RWPE2 (cell line): ENCODE results near the gene KDM4C.

Source experiments
- ATAC-seq: fragments of 200-7000 bp; cut with Tn5 transposase; 3 replicates; pipeline ENCODE4 v1.9.1; 2021; ENCODE audit warnings: low read depth
- DNase-seq: peaks from one replicate; pipeline ENCODE4 v3.0.0-alpha.2; 2020; ENCODE audit warnings: low spot score
- H3K27ac ChIP-seq: fragments of 450-650 bp; 2 replicates; pipeline ENCODE4 v1.5.1; 2017; ENCODE audit warnings: mild to moderate bottlenecking; ENCODE audit not compliant: poor library complexity, severe bottlenecking
- H3K27me3 ChIP-seq: fragments of 250-450 bp; sonication (Bioruptor Pico); 2 replicates; pipeline ENCODE4 v1.5.1; 2021; ENCODE audit warnings: mild to moderate bottlenecking, moderate library complexity; ENCODE audit not compliant: insufficient read depth, poor library complexity, severe bottlenecking
- H3K36me3 ChIP-seq: fragments of 250-450 bp; sonication (Bioruptor Pico); 2 replicates; pipeline ENCODE4 v1.5.1; 2020; ENCODE audit warnings: low read depth, mild to moderate bottlenecking, moderate library complexity
- H3K4me1 ChIP-seq: fragments of 250-450 bp; sonication (Bioruptor Pico); 2 replicates; pipeline ENCODE4 v1.5.1; 2021; ENCODE audit warnings: mild to moderate bottlenecking, moderate library complexity; ENCODE audit not compliant: insufficient read depth, poor library complexity, severe bottlenecking
- H3K4me3 ChIP-seq: fragments of 250-450 bp; sonication (Bioruptor Pico); 2 replicates; pipeline ENCODE4 v1.5.1; 2021; ENCODE audit warnings: mild to moderate bottlenecking, moderate library complexity; ENCODE audit not compliant: severe bottlenecking
- H3K9me3 ChIP-seq: fragments of 250-450 bp; sonication (Bioruptor Pico); 2 replicates; pipeline ENCODE4 v1.5.1; 2021; ENCODE audit warnings: mild to moderate bottlenecking, moderate library complexity; ENCODE audit not compliant: severe bottlenecking
- TF ChIP-seq, protein P1 (sequence below): fragments of 450-650 bp; IDR thresholded peaks from one replicate; pipeline ENCODE4 v1.5.1; 2017; ENCODE audit warnings: mild to moderate bottlenecking, moderate library complexity; ENCODE audit not compliant: poor library complexity, severe bottlenecking

The KDM4C gene

DNA sequence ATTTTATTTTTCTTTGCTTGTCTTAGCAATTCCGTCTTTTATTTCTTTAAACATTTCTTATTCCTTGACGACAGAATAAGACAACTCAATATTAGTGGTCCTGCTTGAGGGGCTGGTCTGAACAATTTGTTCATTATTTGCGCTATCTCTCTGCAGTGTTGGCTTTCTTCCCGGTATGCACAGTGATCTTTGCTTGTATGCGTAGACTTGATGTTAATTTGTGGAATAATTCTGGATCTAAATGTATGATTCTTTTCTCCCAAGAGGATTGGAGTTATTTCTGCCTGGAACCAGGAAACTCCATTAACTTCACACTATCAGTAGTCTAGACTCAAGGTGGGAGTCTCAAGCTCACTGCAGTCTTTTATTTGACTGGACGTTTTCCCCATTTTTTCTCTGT is 80.4 kb downstream of the KDM4C start:
- H3K36me3 ChIP-seq = no peaks in the 10 kb centered on the region

DNA sequence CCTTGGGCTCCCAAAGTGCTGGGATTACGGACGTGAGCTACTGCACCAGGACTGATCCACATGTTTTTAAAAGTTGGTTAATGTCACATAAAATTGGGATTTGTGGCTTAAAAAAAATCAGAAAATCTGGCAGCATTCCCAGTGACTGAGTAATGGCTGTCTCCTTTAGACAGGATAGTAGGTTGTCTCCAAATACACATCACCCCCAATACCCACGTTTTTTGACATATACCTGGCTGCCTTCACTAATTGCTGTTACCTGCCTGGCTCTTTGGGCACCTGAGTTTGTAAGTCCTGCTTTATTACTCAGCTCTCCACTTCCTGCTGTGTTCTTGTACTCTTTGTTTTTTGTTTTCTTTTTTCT is 84.8 kb downstream of the KDM4C start:
- no peaks in the 10 kb centered on the region for H3K36me3 ChIP-seq
- DNase-seq (no peak), ATAC-seq (peak; percentile 49; the same call in 2 of the 3 replicates)
- H3K27me3 ChIP-seq = no peaks in the 10 kb centered on the region
- peaks cover 3% of the 10 kb centered on the region for H3K4me1 ChIP-seq
- no peak overlapping the region for H3K27ac ChIP-seq
- TF ChIP-seq, protein P1, sequence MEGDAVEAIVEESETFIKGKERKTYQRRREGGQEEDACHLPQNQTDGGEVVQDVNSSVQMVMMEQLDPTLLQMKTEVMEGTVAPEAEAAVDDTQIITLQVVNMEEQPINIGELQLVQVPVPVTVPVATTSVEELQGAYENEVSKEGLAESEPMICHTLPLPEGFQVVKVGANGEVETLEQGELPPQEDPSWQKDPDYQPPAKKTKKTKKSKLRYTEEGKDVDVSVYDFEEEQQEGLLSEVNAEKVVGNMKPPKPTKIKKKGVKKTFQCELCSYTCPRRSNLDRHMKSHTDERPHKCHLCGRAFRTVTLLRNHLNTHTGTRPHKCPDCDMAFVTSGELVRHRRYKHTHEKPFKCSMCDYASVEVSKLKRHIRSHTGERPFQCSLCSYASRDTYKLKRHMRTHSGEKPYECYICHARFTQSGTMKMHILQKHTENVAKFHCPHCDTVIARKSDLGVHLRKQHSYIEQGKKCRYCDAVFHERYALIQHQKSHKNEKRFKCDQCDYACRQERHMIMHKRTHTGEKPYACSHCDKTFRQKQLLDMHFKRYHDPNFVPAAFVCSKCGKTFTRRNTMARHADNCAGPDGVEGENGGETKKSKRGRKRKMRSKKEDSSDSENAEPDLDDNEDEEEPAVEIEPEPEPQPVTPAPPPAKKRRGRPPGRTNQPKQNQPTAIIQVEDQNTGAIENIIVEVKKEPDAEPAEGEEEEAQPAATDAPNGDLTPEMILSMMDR = no peak
- no peaks in the 10 kb centered on the region for H3K9me3 ChIP-seq
- no peak overlapping the region for H3K4me3 ChIP-seq

More for the DNA sequence above, 80.4 kb downstream of the KDM4C start:
- no peaks in the 10 kb centered on the region for H3K27me3 ChIP-seq
- H3K27ac ChIP-seq = no peak overlapping the region
- no peak overlapping the region for H3K4me3 ChIP-seq
- no peaks in the 10 kb centered on the region for H3K9me3 ChIP-seq
- DNase-seq (no peak), ATAC-seq (no peak)
- TF ChIP-seq, protein P1 = no peak
- H3K4me1 ChIP-seq = peaks cover 3% of the 10 kb centered on the region

DNA sequence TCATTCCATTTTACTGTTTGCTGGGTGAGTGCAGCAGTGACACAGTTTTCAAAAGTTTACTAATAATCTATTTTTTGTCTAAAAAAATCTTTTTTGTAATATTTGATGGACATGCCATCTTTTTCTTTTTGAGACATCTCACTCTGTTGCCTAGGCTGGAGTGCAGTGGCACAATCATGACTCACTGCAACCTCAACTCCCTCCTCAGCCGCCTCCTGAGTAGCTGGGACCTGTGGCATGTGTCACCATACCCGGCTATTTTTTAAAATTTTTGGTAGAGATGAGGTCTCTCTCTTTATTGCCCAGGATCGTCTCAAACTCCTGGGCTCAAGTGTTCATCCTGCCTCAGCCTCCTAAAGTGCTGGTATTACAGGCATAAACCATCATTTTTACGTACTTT is 86.0 kb downstream of the KDM4C start:
- TF ChIP-seq, protein P1 = no peak
- DNase-seq (no peak), ATAC-seq (no peak)
- H3K4me1 ChIP-seq = peaks cover 3% of the 10 kb centered on the region
- no peaks in the 10 kb centered on the region for H3K27me3 ChIP-seq
- no peak overlapping the region for H3K4me3 ChIP-seq
- H3K36me3 ChIP-seq = no peaks in the 10 kb centered on the region
- H3K27ac ChIP-seq = no peak overlapping the region
- no peaks in the 10 kb centered on the region for H3K9me3 ChIP-seq

DNA sequence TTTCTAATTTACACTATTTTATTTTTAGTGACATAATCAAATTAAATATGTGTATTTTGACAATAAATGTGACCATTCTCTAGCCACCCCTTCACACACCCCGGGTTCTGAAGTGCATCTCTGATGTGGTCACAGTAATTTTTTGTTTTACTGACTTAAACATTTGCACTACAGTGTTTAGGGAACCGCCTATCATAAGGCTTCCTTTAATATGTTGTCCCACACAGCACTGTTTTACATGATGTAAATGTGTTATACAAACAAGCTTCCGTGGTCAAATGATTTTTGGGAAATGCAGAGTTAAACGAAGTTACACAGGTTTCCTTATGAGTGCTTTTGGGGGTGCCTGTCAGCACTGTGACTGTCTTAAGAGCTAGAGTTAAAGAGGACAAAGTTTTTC is 86.5 kb downstream of the KDM4C start:
- H3K4me3 ChIP-seq = no peak overlapping the region
- TF ChIP-seq, protein P1 = no peak
- no peak overlapping the region for H3K27ac ChIP-seq
- peaks cover 3% of the 10 kb centered on the region for H3K4me1 ChIP-seq
- DNase-seq (no peak), ATAC-seq (no peak)
- peaks cover 1% of the 10 kb centered on the region; the same call in 1 of the 2 replicates for H3K36me3 ChIP-seq
- no peaks in the 10 kb centered on the region for H3K9me3 ChIP-seq
- H3K27me3 ChIP-seq = no peaks in the 10 kb centered on the region

DNA sequence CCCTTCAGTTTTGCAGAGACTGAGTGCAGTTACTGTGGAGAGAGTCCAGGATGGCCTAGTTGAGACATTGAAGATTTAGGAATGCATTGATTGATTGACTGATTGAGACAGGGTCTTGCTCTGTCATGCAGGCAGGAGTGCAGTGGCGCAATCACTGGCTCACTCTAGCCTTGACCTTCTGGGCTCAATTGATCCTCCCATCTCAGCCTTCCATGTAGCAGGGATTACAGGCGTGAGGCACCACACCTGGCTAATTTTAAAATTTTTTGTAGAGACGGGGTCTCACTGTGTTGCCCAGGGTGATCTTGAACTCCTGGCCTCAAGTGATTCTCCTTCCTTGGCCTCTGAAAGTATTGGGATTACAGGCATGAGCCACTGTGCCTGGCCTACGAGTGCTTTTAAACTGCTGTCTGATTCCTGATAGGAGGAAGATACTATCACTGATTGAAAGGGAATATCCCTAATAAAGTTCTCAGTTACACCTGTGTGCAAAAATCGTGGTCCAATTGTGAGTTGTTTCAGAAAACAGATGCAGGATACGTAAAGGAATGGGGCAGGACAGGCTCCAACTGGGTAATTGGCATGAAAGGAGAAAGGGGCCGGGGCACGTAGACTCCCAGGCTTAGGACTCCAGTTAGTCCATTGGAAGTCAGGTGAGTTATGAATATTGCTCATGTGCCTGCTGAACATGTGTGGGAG is 87.5 kb downstream of the KDM4C start:
- peaks cover 3% of the 10 kb centered on the region for H3K4me1 ChIP-seq
- peaks cover 9% of the 10 kb centered on the region for H3K36me3 ChIP-seq
- no peak for ATAC-seq
- no peak overlapping the region for H3K27ac ChIP-seq
- DNase-seq = no peak
- no peaks in the 10 kb centered on the region for H3K9me3 ChIP-seq
- H3K4me3 ChIP-seq = no peak overlapping the region
- TF ChIP-seq, protein P1 = no peak
- no peaks in the 10 kb centered on the region for H3K27me3 ChIP-seq
